ENCODE results near the gene ABCA8.
A peak's percentile ranks its signal among the peaks of the same experiment; 100 is the strongest.

The ABCA8 gene

GRCh38 chr17:68871447-68871846, 83.7 kb downstream of the ABCA8 start:
- in situ Hi-C loops (cut with HindIII; ENCODE audit: low sequenced_read_pairs), result no loop called here
- no peak for DNase-seq (ENCODE audit: low read depth)

DNA sequence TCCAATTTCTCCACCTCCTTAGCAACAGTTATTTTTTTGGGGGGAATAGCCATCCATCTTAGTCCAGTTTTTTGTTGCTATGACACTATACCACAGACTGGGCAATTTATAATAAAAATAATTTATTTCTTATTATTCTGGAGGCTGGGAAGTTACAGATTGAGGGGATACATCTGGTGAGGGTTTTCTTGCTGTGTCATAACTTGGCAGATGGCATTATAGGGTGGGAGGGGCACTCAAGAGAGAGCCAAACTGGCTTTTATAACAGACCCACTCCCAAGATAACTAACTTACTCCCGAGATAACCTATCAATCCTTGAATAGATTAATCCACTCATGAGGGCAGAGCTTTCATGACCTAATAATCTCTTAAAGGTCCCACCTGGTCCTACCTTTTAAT, 84.2 kb downstream of the ABCA8 start:
- in situ Hi-C loops (cut with HindIII; ENCODE audit: low sequenced_read_pairs), result no loop called here
- no peak for DNase-seq (ENCODE audit: low read depth)
- H3K4me3 ChIP-seq (ENCODE audit: low read depth, low read length), result no peak overlapping the region
- TF ChIP-seq, protein P1, sequence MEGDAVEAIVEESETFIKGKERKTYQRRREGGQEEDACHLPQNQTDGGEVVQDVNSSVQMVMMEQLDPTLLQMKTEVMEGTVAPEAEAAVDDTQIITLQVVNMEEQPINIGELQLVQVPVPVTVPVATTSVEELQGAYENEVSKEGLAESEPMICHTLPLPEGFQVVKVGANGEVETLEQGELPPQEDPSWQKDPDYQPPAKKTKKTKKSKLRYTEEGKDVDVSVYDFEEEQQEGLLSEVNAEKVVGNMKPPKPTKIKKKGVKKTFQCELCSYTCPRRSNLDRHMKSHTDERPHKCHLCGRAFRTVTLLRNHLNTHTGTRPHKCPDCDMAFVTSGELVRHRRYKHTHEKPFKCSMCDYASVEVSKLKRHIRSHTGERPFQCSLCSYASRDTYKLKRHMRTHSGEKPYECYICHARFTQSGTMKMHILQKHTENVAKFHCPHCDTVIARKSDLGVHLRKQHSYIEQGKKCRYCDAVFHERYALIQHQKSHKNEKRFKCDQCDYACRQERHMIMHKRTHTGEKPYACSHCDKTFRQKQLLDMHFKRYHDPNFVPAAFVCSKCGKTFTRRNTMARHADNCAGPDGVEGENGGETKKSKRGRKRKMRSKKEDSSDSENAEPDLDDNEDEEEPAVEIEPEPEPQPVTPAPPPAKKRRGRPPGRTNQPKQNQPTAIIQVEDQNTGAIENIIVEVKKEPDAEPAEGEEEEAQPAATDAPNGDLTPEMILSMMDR (IDR thresholded peaks at IDR 0.05; ENCODE audit: low read depth, low read length, missing control alignments), result no peak

More at GRCh38 chr17:68871447-68871846, 83.7 kb downstream of the ABCA8 start:
- no peak overlapping the region for H3K4me3 ChIP-seq (ENCODE audit: low read depth, low read length)
- TF ChIP-seq, protein P1 (IDR thresholded peaks at IDR 0.05; ENCODE audit: low read depth, low read length, missing control alignments), result no peak

GRCh38 chr17:68870161-68870826, 84.9 kb downstream of the ABCA8 start:
- DNase-seq (ENCODE audit: low read depth), result no peak
- no peak overlapping the region for H3K4me3 ChIP-seq (ENCODE audit: low read depth, low read length)
- in situ Hi-C loops (cut with HindIII; ENCODE audit: low sequenced_read_pairs), result no loop called here
- TF ChIP-seq, protein P1 (IDR thresholded peaks at IDR 0.05; ENCODE audit: low read depth, low read length, missing control alignments), result no peak

DNA sequence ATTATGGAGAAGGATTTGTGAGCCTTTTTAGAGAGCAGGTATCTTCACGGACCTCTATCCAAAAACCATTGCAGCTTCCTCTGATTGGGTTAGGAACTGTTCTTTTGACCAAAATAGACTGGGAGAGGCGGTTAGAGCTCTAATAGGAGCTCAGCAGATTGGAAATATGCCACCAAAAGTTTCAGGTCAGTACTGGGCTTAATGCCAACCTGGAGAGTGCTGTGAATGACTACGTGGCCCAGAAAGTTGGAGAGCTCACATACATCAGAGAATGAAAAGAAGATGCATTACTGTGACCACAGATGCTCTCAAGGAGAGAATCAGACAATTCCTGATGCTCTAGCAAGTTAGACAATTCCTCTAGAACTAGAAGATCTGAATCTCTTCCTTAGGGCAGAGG, 86.5 kb downstream of the ABCA8 start:
- TF ChIP-seq, protein P1 (IDR thresholded peaks at IDR 0.05; ENCODE audit: low read depth, low read length, missing control alignments), result no peak
- in situ Hi-C loops (cut with HindIII; ENCODE audit: low sequenced_read_pairs), result no loop called here
- peak; percentile 44 for DNase-seq (ENCODE audit: low read depth)
- H3K4me3 ChIP-seq (ENCODE audit: low read depth, low read length), result no peak overlapping the region

DNA sequence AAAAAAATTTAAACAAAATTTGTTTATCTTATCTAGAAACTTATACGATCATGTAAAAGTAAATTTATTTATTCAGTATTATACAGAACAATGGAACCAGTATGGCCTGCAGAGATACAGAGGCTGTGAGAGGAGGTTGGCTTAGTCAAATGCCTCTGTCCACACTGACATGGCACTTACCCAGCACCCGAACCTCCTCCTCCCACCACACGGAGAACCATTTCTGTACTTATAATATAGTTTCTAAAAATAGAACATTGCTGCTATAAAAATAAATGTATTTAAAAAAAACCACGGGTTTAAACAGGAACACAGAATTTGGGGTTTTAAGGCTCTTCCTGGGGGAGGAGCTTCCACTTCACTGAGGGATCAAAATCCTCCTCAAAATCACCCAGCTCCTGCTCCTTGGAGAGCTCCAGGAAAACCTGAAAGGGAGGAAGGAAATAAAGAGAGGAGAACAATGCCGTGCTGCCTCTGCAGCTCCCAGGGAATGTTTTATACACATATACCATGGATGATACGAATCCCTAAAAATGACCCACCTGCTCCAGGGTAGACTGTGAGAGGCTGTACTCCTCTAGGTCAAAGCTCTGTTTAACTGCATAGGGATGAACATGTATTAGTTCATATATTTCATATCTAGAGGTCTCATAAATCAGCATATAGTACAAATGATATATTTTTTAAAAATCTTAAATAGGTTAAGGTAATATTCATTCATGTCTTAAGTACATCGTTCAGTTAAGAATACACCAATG, 87.3 kb downstream of the ABCA8 start:
- TF ChIP-seq, protein P1 (IDR thresholded peaks at IDR 0.05; ENCODE audit: low read depth, low read length, missing control alignments), result no peak
- DNase-seq (ENCODE audit: low read depth), result no peak
- H3K4me3 ChIP-seq (ENCODE audit: low read depth, low read length), result no peak overlapping the region
- in situ Hi-C loops (cut with HindIII; ENCODE audit: low sequenced_read_pairs), result no loop called here

- TF ChIP-seq, protein P1 (IDR thresholded peaks at IDR 0.05; ENCODE audit: low read depth, low read length, missing control alignments), result no peak
- H3K4me3 ChIP-seq (ENCODE audit: low read depth, low read length), result no peak overlapping the region
- no peak for DNase-seq (ENCODE audit: low read depth)
- in situ Hi-C loops (cut with HindIII; ENCODE audit: low sequenced_read_pairs), result no loop called here
These were observed 89.6 kb downstream of the ABCA8 start for GRCh38 chr17:68865584-68865983.
